ENCODE data around the gene RAB3GAP1.

RAB3GAP1 gene

DNA sequence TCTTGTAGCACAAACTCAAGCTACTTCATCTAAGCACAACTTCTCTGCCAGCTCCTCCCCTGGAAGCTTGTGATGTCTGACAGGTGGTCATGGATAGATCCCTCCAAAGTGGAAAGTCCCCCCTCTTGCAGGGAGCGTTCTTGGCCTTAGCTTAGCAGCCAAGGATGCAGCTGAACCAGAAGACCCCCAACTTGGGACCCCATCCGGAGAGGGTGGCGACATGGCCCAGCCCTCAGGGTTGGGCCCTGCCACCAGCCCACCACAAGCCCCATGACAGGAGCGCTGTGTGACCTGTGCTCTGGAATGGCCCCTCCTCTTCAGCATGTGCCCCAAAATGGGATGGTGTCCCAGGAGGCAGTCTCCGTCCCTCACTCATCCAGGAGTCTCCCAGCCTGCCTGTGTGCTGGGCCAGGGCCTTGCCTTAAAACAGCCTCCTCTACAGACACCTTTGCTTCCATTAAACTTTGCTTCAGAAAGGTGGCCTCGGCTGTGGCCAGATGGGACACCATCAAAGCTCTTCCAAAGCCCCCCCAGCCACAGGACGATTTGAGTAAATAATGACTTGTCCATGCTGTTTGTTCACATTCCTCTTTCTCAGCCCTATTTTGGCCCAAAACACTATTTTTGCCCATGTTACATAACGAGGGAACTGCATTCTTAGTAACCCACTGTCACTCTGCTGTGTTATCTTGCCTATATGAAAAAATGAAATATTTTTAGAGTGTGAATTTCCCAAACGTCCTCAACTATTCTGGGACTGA, 122.1 kb downstream of the RAB3GAP1 start:
- H3K4me3 ChIP-seq (ENCODE audit: low read depth in 1 of 5, low read length in 5 of 5) = no peak overlapping the region
- H3K27me3 ChIP-seq (ENCODE audit: control insufficient read depth in 5 of 5, insufficient read depth in 4 of 5, low read length in 5 of 5) = no peaks in the 10 kb centered on the region
- no peak overlapping the region for H3K9ac ChIP-seq (ENCODE audit: low read length in 5 of 5)
- no peaks in the 10 kb centered on the region for H3K4me1 ChIP-seq (ENCODE audit: control insufficient read depth in 5 of 5, insufficient read depth in 5 of 5, low read length in 5 of 5)
- H3K27ac ChIP-seq (ENCODE audit: low read depth, low read length) = no peak overlapping the region
- H3K36me3 ChIP-seq (ENCODE audit: control insufficient read depth in 5 of 5, insufficient read depth in 5 of 5, low read length in 5 of 5) = peaks cover 13 to 51% (median 40%) of the 10 kb centered on the region in 5 donors
- peaks cover 0 to 3% (median 0%) of the 10 kb centered on the region in 5 donors for H3K9me3 ChIP-seq (ENCODE audit: control insufficient read depth in 5 of 5, low read length in 5 of 5)

DNA sequence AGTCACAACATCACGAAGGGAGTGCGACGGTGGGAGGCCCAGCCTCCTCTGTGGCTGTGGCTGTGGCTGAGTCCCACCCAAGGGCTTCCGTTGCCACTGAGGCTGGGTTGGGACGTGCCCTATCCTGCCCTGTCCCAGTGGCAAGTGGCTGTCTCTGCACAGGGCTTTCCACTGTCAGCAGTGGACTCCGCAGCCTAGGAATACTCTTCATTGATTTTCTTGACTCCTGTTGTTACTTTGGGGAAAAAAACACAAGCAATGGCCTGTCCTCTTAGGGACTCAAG, 122.7 kb downstream of the RAB3GAP1 start:
- no peak overlapping the region for H3K9ac ChIP-seq (ENCODE audit: low read length in 5 of 5)

DNA sequence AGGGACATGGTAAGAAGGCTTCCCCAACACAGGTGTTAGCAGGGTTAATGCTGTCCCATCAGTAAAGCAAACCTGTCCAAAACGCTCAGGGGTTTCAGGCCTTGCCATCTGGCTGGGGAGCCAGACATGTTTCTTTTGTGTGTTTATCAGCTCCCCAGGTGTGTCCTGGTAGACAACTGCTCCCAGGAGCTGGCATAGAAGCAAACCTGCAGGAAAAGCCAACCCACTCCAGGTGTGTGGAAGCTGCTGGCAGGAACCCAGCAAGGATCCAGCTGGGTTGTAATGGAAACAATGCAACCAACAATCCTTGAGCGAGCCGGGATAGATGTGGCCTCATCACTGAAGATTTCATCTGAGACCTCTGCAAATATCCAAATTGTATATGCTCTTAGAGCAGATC, 123.1 kb downstream of the RAB3GAP1 start:
- Histone ChIP-seq H3K27me3 (ENCODE audit: control insufficient read depth in 5 of 5, insufficient read depth in 4 of 5, low read length in 5 of 5) (no peaks in the 10 kb centered on the region), H3K4me1 (ENCODE audit: control insufficient read depth in 5 of 5, insufficient read depth in 5 of 5, low read length in 5 of 5) (no peaks in the 10 kb centered on the region), H3K36me3 (ENCODE audit: control insufficient read depth in 5 of 5, insufficient read depth in 5 of 5, low read length in 5 of 5) (peaks cover 8 to 46% (median 32%) of the 10 kb centered on the region in 5 donors), H3K9ac (ENCODE audit: low read length in 5 of 5) (no peak overlapping the region), H3K9me3 (ENCODE audit: control insufficient read depth in 5 of 5, low read length in 5 of 5) (peaks cover 0 to 3% (median 0%) of the 10 kb centered on the region in 5 donors), H3K27ac (ENCODE audit: low read depth, low read length) (no peak overlapping the region), H3K4me3 (ENCODE audit: low read depth in 1 of 5, low read length in 5 of 5) (no peak overlapping the region)

More for the DNA sequence above, 122.7 kb downstream of the RAB3GAP1 start:
- Histone ChIP-seq H3K9me3 (ENCODE audit: control insufficient read depth in 5 of 5, low read length in 5 of 5) (peaks cover 0 to 3% (median 0%) of the 10 kb centered on the region in 5 donors), H3K27ac (ENCODE audit: low read depth, low read length) (no peak overlapping the region), H3K27me3 (ENCODE audit: control insufficient read depth in 5 of 5, insufficient read depth in 4 of 5, low read length in 5 of 5) (no peaks in the 10 kb centered on the region), H3K4me1 (ENCODE audit: control insufficient read depth in 5 of 5, insufficient read depth in 5 of 5, low read length in 5 of 5) (no peaks in the 10 kb centered on the region), H3K36me3 (ENCODE audit: control insufficient read depth in 5 of 5, insufficient read depth in 5 of 5, low read length in 5 of 5) (peaks cover 9 to 47% (median 35%) of the 10 kb centered on the region in 5 donors), H3K4me3 (ENCODE audit: low read depth in 1 of 5, low read length in 5 of 5) (no peak overlapping the region)

DNA sequence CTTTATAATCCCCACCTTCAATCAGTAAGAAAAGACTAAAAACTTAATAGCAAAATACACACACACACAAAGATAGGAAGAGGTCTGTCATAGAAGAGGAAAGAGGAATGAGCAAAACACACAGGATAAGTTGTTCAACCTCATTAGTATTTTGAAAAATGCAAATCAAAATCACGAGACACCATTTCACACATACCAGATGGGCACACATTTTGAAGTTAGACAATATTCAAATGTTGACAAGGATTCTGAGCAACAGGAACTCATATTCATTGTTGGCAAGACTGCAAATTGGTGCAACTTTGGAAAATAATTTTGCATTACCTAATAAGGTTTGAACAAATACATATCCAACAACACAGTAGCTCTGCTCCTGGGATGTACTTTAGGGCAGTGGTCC, 127.6 kb downstream of the RAB3GAP1 start:
- Histone ChIP-seq H3K27ac (ENCODE audit: low read depth, low read length) (no peak overlapping the region), H3K4me1 (ENCODE audit: control insufficient read depth in 5 of 5, insufficient read depth in 5 of 5, low read length in 5 of 5) (no peaks in the 10 kb centered on the region), H3K4me3 (ENCODE audit: low read depth in 1 of 5, low read length in 5 of 5) (no peak overlapping the region), H3K27me3 (ENCODE audit: control insufficient read depth in 5 of 5, insufficient read depth in 4 of 5, low read length in 5 of 5) (no peaks in the 10 kb centered on the region), H3K36me3 (ENCODE audit: control insufficient read depth in 5 of 5, insufficient read depth in 5 of 5, low read length in 5 of 5) (peaks cover 4 to 20% (median 9%) of the 10 kb centered on the region in 5 donors), H3K9me3 (ENCODE audit: control insufficient read depth in 5 of 5, low read length in 5 of 5) (peaks cover 0 to 3% (median 0%) of the 10 kb centered on the region in 5 donors), H3K9ac (ENCODE audit: low read length in 5 of 5) (no peak overlapping the region)

DNA sequence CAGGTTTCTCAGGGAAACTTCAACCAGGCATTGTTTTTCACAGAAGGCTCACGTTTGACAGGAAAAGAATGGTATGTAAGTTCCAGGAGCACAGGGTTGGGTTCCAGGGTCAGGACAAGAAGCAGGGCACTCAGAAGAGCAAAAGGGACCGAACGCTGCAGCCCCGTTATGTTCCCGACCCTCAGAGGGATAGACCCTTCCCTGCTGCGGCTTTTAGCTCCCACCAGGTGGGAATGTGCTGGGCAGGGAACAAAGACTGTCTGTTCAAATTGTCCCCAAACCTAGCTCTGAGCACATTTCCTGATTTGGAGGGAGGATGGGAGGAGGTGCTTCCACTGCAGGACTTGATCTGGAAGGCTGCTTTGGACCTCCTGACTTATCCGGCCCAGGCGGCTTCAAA, 130.1 kb downstream of the RAB3GAP1 start:
- H3K27ac ChIP-seq (ENCODE audit: low read depth, low read length) = no peak overlapping the region

DNA sequence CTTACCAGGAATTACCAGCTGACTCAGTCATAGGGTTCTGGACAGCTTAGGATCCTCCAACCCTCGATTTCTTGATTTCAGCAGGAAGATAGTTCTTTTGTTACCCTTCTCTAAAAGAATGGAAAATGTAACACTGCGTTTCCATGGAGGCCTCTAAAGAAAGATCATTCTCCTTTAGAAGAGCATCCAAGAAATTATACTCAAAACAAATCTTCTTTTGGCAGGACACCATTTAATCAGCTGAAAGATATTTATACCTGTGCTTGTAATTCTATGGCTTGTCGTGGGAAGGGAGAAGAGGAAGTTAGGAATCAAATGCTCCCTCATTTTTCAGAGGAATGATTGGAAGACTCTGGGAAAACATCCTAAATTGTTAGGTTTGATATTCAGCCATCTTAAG, 130.5 kb downstream of the RAB3GAP1 start:
- Histone ChIP-seq H3K4me3 (ENCODE audit: low read depth in 1 of 5, low read length in 5 of 5) (no peak overlapping the region), H3K4me1 (ENCODE audit: control insufficient read depth in 5 of 5, insufficient read depth in 5 of 5, low read length in 5 of 5) (no peaks in the 10 kb centered on the region), H3K9me3 (ENCODE audit: control insufficient read depth in 5 of 5, low read length in 5 of 5) (no peaks in the 10 kb centered on the region)

More for the DNA sequence above, 130.1 kb downstream of the RAB3GAP1 start:
- H3K9me3 ChIP-seq (ENCODE audit: control insufficient read depth in 5 of 5, low read length in 5 of 5) = peaks cover 0 to 3% (median 0%) of the 10 kb centered on the region in 5 donors
- H3K4me1 ChIP-seq (ENCODE audit: control insufficient read depth in 5 of 5, insufficient read depth in 5 of 5, low read length in 5 of 5) = no peaks in the 10 kb centered on the region
- no peak overlapping the region for H3K9ac ChIP-seq (ENCODE audit: low read length in 5 of 5)
- peaks cover 0 to 4% (median 0%) of the 10 kb centered on the region in 5 donors for H3K36me3 ChIP-seq (ENCODE audit: control insufficient read depth in 5 of 5, insufficient read depth in 5 of 5, low read length in 5 of 5)
- no peak overlapping the region for H3K4me3 ChIP-seq (ENCODE audit: low read depth in 1 of 5, low read length in 5 of 5)
- H3K27me3 ChIP-seq (ENCODE audit: control insufficient read depth in 5 of 5, insufficient read depth in 4 of 5, low read length in 5 of 5) = no peaks in the 10 kb centered on the region

DNA sequence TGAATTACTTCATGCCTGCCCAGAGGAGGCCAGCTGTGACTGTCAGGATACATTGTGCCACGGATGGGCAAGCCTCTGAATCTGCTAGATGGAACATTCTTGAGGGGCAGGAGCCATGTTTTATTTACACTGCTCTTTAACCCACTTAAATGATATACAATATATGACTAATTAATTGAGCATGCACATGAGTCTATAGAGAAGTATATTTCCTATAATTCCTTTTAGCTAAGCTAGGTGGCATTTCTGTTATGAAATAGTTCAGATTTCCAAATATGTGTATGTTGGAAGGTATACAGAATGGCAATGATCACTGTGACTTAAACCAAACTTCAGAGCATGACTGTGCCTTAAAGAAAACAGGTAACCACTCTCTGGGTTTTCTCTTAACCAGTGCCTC, 131.7 kb downstream of the RAB3GAP1 start:
- Histone ChIP-seq H3K4me3 (ENCODE audit: low read depth in 1 of 5, low read length in 5 of 5) (no peak overlapping the region), H3K4me1 (ENCODE audit: control insufficient read depth in 5 of 5, insufficient read depth in 5 of 5, low read length in 5 of 5) (no peaks in the 10 kb centered on the region), H3K27ac (ENCODE audit: low read depth, low read length) (no peak overlapping the region), H3K9me3 (ENCODE audit: control insufficient read depth in 5 of 5, low read length in 5 of 5) (no peaks in the 10 kb centered on the region), H3K36me3 (ENCODE audit: control insufficient read depth in 5 of 5, insufficient read depth in 5 of 5, low read length in 5 of 5) (peaks cover 0 to 4% (median 0%) of the 10 kb centered on the region in 5 donors), H3K9ac (ENCODE audit: low read length in 5 of 5) (no peak overlapping the region), H3K27me3 (ENCODE audit: control insufficient read depth in 5 of 5, insufficient read depth in 4 of 5, low read length in 5 of 5) (no peaks in the 10 kb centered on the region)

More for the DNA sequence above, 130.5 kb downstream of the RAB3GAP1 start:
- no peak overlapping the region for H3K9ac ChIP-seq (ENCODE audit: low read length in 5 of 5)
- H3K27ac ChIP-seq (ENCODE audit: low read depth, low read length) = no peak overlapping the region
- H3K27me3 ChIP-seq (ENCODE audit: control insufficient read depth in 5 of 5, insufficient read depth in 4 of 5, low read length in 5 of 5) = no peaks in the 10 kb centered on the region
- H3K36me3 ChIP-seq (ENCODE audit: control insufficient read depth in 5 of 5, insufficient read depth in 5 of 5, low read length in 5 of 5) = peaks cover 0 to 4% (median 0%) of the 10 kb centered on the region in 5 donors

DNA sequence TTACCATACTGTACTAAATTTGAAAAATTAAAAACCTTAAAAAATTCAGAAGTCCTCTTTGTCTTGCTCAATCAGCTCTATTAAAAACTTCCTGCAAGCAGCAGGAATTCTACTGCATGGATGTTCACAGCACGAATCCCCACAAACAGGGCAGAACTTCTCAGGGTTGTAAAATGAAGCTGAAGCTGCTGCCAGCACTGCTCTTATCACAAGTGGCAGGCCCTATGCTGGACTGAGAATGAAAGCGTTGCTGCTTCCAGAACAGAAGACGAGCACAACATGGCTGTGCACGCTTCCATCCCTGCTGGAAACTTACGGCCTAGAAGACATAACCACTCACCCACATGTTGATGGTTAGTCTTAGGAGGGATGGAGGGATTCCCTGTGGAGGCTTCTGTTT, 134.0 kb downstream of the RAB3GAP1 start:
- H3K4me3 ChIP-seq (ENCODE audit: low read depth in 1 of 5, low read length in 5 of 5) = no peak overlapping the region
- H3K27me3 ChIP-seq (ENCODE audit: control insufficient read depth in 5 of 5, insufficient read depth in 4 of 5, low read length in 5 of 5) = no peaks in the 10 kb centered on the region
- no peak overlapping the region for H3K9ac ChIP-seq (ENCODE audit: low read length in 5 of 5)
- H3K36me3 ChIP-seq (ENCODE audit: control insufficient read depth in 5 of 5, insufficient read depth in 5 of 5, low read length in 5 of 5) = no peaks in the 10 kb centered on the region
- no peak overlapping the region for H3K27ac ChIP-seq (ENCODE audit: low read depth, low read length)
- H3K4me1 ChIP-seq (ENCODE audit: control insufficient read depth in 5 of 5, insufficient read depth in 5 of 5, low read length in 5 of 5) = no peaks in the 10 kb centered on the region
- H3K9me3 ChIP-seq (ENCODE audit: control insufficient read depth in 5 of 5, low read length in 5 of 5) = no peaks in the 10 kb centered on the region

DNA sequence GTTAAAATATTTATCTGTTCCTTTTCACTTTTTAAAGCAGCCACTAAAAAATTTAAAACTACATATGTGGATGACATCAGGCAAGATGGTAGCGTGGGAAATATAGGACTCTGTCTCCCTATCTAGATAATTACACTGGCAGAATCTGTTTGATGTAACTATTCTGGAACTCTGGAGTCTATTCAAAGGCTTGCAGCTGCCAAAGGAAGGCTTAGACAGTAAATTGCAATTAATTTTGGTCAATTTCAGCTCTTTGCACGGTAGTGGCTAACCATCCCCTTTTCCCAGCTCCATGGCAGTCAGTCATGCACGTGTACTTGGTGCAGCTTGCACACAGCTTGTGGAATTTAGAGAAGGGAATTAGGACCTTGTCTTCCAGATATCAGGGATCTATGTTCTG, 135.2 kb downstream of the RAB3GAP1 start:
- Histone ChIP-seq H3K27ac (ENCODE audit: low read depth, low read length) (no peak overlapping the region), H3K4me1 (ENCODE audit: control insufficient read depth in 5 of 5, insufficient read depth in 5 of 5, low read length in 5 of 5) (no peaks in the 10 kb centered on the region), H3K9me3 (ENCODE audit: control insufficient read depth in 5 of 5, low read length in 5 of 5) (peaks cover 0 to 2% (median 0%) of the 10 kb centered on the region in 5 donors), H3K36me3 (ENCODE audit: control insufficient read depth in 5 of 5, insufficient read depth in 5 of 5, low read length in 5 of 5) (no peaks in the 10 kb centered on the region), H3K9ac (ENCODE audit: low read length in 5 of 5) (no peak overlapping the region), H3K4me3 (ENCODE audit: low read depth in 1 of 5, low read length in 5 of 5) (no peak overlapping the region), H3K27me3 (ENCODE audit: control insufficient read depth in 5 of 5, insufficient read depth in 4 of 5, low read length in 5 of 5) (no peaks in the 10 kb centered on the region)

DNA sequence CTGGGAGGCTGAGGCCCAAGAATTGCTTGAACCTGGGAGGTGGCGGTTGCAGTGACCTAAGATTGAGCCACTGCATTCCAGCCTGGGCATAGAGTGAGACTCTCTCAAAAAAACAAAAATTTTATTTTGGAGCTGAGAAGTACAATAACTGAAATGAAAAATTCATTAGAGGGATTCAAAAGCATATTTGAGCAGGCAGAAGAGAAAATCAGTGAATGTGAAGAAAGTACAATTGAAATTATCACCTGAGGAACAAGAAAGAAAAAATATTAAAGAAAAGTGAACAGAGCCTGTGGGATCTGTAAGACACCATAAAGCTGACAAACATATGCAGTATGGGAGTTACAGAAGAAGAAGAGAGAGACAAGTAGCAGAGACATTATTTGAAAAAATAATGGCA, 137.1 kb downstream of the RAB3GAP1 start:
- Histone ChIP-seq H3K9me3 (ENCODE audit: control insufficient read depth in 5 of 5, low read length in 5 of 5) (peaks cover 0 to 2% (median 0%) of the 10 kb centered on the region in 5 donors), H3K36me3 (ENCODE audit: control insufficient read depth in 5 of 5, insufficient read depth in 5 of 5, low read length in 5 of 5) (no peaks in the 10 kb centered on the region), H3K9ac (ENCODE audit: low read length in 5 of 5) (no peak overlapping the region), H3K27ac (ENCODE audit: low read depth, low read length) (no peak overlapping the region), H3K4me1 (ENCODE audit: control insufficient read depth in 5 of 5, insufficient read depth in 5 of 5, low read length in 5 of 5) (no peaks in the 10 kb centered on the region), H3K27me3 (ENCODE audit: control insufficient read depth in 5 of 5, insufficient read depth in 4 of 5, low read length in 5 of 5) (no peaks in the 10 kb centered on the region), H3K4me3 (ENCODE audit: low read depth in 1 of 5, low read length in 5 of 5) (no peak overlapping the region)
